Parathyroid adenoma (tissue), 2 donors: Measurements from ENCODE around the gene CALD1.

Experiments used
- H2AFZ ChIP-seq: fragments of 300-600 bp; sonication (generic); one replicate; pipeline ENCODE4 v1.7.0; 2017; ENCODE audit warnings: antibody characterized with exemption, mild to moderate bottlenecking
- H3K27ac ChIP-seq: fragments of 300-600 bp; sonication (generic); one replicate; pipeline ENCODE4 v1.7.0; 2017
- H3K27me3 ChIP-seq: fragments of 300-600 bp; sonication (generic); one replicate; pipeline ENCODE4 v1.7.0; 2017; ENCODE audit warnings: low read length; ENCODE audit not compliant: control insufficient read depth, insufficient read depth
- H3K36me3 ChIP-seq: fragments of 300-600 bp; sonication (generic); one replicate; pipeline ENCODE4 v1.7.0; 2017; ENCODE audit warnings: low read length; ENCODE audit not compliant: control insufficient read depth, insufficient read depth
- H3K4me1 ChIP-seq: fragments of 300-600 bp; sonication (generic); one replicate; pipeline ENCODE4 v1.7.0; 2017; ENCODE audit warnings: control low read depth
- H3K4me2 ChIP-seq: fragments of 300-600 bp; sonication (generic); one replicate; pipeline ENCODE4 v1.7.0; 2017; ENCODE audit warnings: low read length
- H3K4me3 ChIP-seq: fragments of 300-600 bp; sonication (generic); one replicate; pipeline ENCODE4 v1.7.0; 2017; ENCODE audit warnings: low read depth, low read length
- H3K79me2 ChIP-seq: fragments of 300-600 bp; sonication (generic); one replicate; pipeline ENCODE4 v1.7.0; 2017; ENCODE audit warnings: control low read depth
- H3K9ac ChIP-seq: fragments of 300-600 bp; sonication (generic); one replicate; pipeline ENCODE4 v1.7.0; 2017; ENCODE audit warnings: mild to moderate bottlenecking
- H3K9me3 ChIP-seq: fragments of 300-600 bp; sonication (generic); one replicate; pipeline ENCODE4 v1.7.0; 2017; ENCODE audit warnings: low read length; ENCODE audit not compliant: control insufficient read depth
- TF ChIP-seq, protein P1 (sequence below): fragments of 300-600 bp; sonication (generic); IDR thresholded peaks from one replicate; pipeline ENCODE4 v1.7.0; 2017; ENCODE audit warnings: antibody characterized with exemption, mild to moderate bottlenecking
- donor health status: primary hyperparathyroidism.

CALD1 gene

DNA sequence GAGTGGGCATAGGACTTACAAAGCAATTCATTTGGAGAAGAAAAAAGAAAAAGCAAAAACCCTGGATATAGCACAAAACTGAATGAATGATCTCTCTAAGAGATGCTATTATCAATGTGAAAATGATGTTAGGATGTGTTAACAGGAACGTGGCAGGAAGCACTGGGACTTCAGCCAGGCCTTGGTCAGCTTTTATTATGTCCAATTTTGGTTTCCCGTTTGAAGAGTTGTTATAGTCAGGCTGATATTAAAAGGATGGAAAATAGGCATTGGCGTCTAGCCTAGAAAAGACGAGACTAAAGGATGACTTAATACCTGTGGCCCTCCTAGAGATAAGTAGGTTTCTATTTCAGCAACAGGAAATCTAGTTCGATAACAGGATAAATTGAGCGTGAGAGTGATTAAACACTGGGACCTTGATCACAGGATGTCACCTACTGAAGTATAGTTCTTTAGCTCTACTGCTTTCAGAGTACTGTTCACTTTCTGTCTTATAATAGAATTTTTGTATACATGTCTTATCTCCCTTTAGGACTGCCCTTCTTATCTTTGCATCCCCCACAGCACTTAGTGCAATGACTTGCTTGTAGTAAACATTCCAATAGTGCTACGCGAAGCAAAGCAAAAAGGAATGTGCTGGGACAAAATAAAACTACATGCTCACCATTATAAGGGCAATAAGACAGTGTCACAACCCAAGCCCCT lies 107.1 kb downstream of the CALD1 start:
- TF ChIP-seq, protein P1, sequence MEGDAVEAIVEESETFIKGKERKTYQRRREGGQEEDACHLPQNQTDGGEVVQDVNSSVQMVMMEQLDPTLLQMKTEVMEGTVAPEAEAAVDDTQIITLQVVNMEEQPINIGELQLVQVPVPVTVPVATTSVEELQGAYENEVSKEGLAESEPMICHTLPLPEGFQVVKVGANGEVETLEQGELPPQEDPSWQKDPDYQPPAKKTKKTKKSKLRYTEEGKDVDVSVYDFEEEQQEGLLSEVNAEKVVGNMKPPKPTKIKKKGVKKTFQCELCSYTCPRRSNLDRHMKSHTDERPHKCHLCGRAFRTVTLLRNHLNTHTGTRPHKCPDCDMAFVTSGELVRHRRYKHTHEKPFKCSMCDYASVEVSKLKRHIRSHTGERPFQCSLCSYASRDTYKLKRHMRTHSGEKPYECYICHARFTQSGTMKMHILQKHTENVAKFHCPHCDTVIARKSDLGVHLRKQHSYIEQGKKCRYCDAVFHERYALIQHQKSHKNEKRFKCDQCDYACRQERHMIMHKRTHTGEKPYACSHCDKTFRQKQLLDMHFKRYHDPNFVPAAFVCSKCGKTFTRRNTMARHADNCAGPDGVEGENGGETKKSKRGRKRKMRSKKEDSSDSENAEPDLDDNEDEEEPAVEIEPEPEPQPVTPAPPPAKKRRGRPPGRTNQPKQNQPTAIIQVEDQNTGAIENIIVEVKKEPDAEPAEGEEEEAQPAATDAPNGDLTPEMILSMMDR, result no peak
- H3K79me2 ChIP-seq, result no peaks in the 10 kb centered on the region
- no peak overlapping the region for H3K4me3 ChIP-seq
- H3K27me3 ChIP-seq, result no peaks in the 10 kb centered on the region
- H3K9me3 ChIP-seq, result no peaks in the 10 kb centered on the region
- H3K9ac ChIP-seq, result no peak overlapping the region
- H3K4me2 ChIP-seq, result peak overlapping the region; percentile 13
- H3K36me3 ChIP-seq, result no peaks in the 10 kb centered on the region
- peaks cover 7% of the 10 kb centered on the region for H3K4me1 ChIP-seq
- H3K27ac ChIP-seq, result no peak overlapping the region
- no peak overlapping the region for H2AFZ ChIP-seq

DNA sequence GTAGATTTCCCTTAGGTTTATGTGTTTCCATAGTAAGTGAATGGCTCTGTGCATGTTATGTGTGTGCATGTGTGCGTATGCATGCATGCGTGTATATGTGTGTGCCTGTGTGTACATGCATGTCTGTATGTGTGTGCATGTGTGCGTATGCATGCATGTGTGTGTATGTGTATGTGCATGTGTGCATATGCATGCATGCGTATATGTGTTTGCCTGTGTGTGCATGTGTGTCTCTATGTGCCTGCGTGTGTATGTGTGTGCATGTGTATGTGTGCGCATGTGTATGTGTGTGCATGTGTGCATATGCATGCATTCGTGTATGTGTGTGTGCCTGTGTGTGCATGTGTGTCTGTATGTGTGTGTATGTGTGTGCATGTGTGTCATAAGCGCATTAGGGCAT lies 108.1 kb downstream of the CALD1 start:
- Histone ChIP-seq H3K4me1 (peaks cover 7% of the 10 kb centered on the region), H3K27ac (no peak overlapping the region)

DNA sequence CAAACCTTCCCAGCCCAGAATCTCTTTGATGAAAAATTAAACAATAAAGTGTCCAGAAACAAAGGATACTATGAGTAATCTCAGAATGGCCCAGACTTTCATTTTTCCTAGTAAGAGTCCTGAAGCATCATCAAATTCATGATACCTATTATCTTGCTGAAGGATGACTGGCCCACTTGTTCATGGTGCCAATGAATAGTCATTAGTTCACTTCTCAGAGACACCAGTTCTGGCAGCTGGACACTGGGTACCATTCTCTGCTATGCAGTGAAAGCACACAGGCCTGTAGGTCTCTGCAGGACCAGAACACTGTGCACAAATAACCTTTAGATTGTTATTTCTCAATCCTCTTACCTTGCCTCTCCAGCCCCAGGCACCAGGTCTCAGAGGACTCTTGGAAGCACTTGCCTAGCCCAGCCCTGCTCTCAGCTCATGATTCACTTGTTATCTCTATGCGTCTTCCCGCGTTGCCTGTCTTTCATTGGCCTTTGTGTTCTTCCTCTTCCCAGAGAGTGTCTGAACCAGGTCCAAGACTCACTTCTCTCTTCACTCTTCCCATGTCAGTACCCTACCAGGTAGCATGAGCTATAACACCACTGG lies 108.8 kb downstream of the CALD1 start:
- H3K36me3 ChIP-seq, result no peaks in the 10 kb centered on the region
- no peaks in the 10 kb centered on the region for H3K79me2 ChIP-seq
- no peak overlapping the region for H2AFZ ChIP-seq
- no peaks in the 10 kb centered on the region for H3K27me3 ChIP-seq
- H3K4me3 ChIP-seq, result no peak overlapping the region
- TF ChIP-seq, protein P1, result no peak
- no peaks in the 10 kb centered on the region for H3K9me3 ChIP-seq
- H3K27ac ChIP-seq, result no peak overlapping the region
- H3K4me2 ChIP-seq, result no peak overlapping the region
- no peak overlapping the region for H3K9ac ChIP-seq
- peaks cover 7% of the 10 kb centered on the region for H3K4me1 ChIP-seq

More for the DNA sequence above, 108.1 kb downstream of the CALD1 start:
- Histone ChIP-seq H3K27me3 (no peaks in the 10 kb centered on the region), H3K79me2 (no peaks in the 10 kb centered on the region), H3K4me2 (no peak overlapping the region), H3K4me3 (no peak overlapping the region), H2AFZ (no peak overlapping the region), H3K9me3 (no peaks in the 10 kb centered on the region), H3K9ac (no peak overlapping the region), H3K36me3 (no peaks in the 10 kb centered on the region)
- TF ChIP-seq, protein P1, result peak; percentile 6

DNA sequence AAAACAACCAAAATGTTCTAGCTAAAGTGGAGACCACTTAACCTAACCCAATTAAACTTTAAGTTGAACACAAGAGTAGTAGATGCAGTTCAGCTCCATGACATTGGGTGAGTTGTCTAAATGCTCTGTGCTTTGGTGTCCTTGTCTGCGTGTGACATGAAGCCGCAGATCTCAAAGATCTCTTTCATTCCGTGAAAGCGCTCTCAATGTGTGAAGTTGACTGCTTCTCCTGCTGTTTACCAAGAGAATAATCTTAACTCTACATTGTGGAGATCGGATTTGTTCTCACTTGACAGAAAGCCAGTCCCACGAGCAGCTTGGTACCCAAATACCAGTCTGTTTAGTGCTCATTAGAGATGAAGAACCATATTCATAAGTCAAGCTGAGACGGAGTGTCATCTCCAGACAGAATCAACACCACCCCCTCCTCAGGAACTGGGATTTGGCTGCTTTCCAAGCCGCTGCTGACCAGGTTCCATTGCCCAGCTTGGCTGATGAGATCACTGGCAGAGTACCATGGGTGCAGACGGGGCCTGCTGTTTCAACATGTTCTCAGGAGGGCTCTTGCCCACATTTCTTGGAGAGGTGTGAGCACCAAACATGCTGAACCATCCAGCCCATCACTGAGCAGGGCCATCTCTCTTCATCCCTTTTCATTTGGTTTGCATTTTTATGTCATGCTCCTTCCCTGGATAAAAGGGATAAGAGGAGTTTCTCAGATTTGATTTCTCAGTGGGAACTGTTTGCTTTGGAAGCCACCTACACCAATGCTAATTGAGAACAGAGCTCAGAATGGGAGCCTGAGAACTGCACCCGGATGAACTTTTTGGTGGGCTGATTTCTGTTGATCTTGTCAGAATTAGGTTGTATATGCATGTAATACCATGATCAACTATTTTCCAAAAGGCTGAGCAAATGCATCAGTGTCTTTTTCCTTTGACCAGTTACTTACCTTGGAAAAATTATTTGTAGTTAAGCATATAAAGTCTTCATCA lies 111.1 kb downstream of the CALD1 start:
- H3K27ac ChIP-seq, result peak overlapping the region; percentile 9
- peak overlapping the region; percentile 80 for H2AFZ ChIP-seq
- H3K27me3 ChIP-seq, result no peaks in the 10 kb centered on the region
- H3K36me3 ChIP-seq, result no peaks in the 10 kb centered on the region
- TF ChIP-seq, protein P1, result no peak
- no peaks in the 10 kb centered on the region for H3K9me3 ChIP-seq
- H3K4me2 ChIP-seq, result peak overlapping the region; percentile 54
- H3K4me1 ChIP-seq, result peaks cover 7% of the 10 kb centered on the region
- H3K4me3 ChIP-seq, result peak overlapping the region; percentile 20
- H3K79me2 ChIP-seq, result no peaks in the 10 kb centered on the region
- H3K9ac ChIP-seq, result no peak overlapping the region
